Activated CD8-positive, alpha-beta T cell treated with anti-CD3 and anti-CD28 coated beads for 36 hours (primary cell): ENCODE results near the gene TREX2. TPM values are rescaled to one million over a fixed set of nuclear protein-coding genes. Genes with fewer than 3 reads are reported as not detected.

Experiments
- ATAC-seq: fragments of 200-7000 bp; cut with Tn5 transposase; one replicate; pipeline ENCODE4 v1.10.0; 2021; ENCODE audit warnings: mild to moderate bottlenecking, moderate library complexity
- CTCF ChIA-PET: fragments of 350-600 bp; sonication (Branson Sonifier 250); formaldehyde crosslinking; loops from one replicate; lab custom pipeline; 2021; ENCODE audit warnings: antibody characterized with exemption; lab: Charles Lee
- POLR2A ChIA-PET: fragments of 350-600 bp; sonication (Branson Sonifier 250); formaldehyde crosslinking; loops from one replicate; lab custom pipeline; 2021; ENCODE audit warnings: antibody characterized with exemption; lab: Charles Lee
- DNase-seq: peaks from one replicate; pipeline ENCODE4 v3.0.0-alpha.2; 2020
- H3K27ac Mint-ChIP-seq: one replicate; pipeline ENCODE4 v1.8.0; 2021; ENCODE audit warnings: mild to moderate bottlenecking, mixed read lengths
- H3K27me3 Mint-ChIP-seq: one replicate; pipeline ENCODE4 v1.8.0; 2021; ENCODE audit warnings: mixed read lengths
- H3K36me3 Mint-ChIP-seq: one replicate; pipeline ENCODE4 v1.8.0; 2021; ENCODE audit warnings: low read depth, mixed read lengths
- H3K4me1 Mint-ChIP-seq: one replicate; pipeline ENCODE4 v1.8.0; 2021; ENCODE audit warnings: low read depth, mixed read lengths
- H3K4me3 Mint-ChIP-seq: one replicate; pipeline ENCODE4 v1.8.0; 2021; ENCODE audit warnings: mild to moderate bottlenecking, moderate library complexity, mixed read lengths
- H3K9me3 Mint-ChIP-seq: one replicate; pipeline ENCODE4 v1.8.0; 2021; ENCODE audit warnings: mixed read lengths
- intact Hi-C: fragments of 100-400 bp; cut with micrococcal nuclease; formaldehyde crosslinking; loops from one replicate; pipeline ENCODE4 v1.10.0; 2022
- total RNA-seq, 2 experiments: library from RNA; stranded (reverse); gene quantifications; one replicate each; pipeline ENCODE4 v1.2.3, GENCODE V29; 2021
- TF ChIP-seq, protein P1 (sequence below): fragments of 200-600 bp; IDR thresholded peaks from one replicate; pipeline ENCODE4 v1.8.0; 2022; ENCODE audit warnings: antibody characterized with exemption, mild to moderate bottlenecking

The TREX2 gene
- total RNA-seq, 2 experiments from 2014 or later = 0.78 to 1.4 TPM

DNA sequence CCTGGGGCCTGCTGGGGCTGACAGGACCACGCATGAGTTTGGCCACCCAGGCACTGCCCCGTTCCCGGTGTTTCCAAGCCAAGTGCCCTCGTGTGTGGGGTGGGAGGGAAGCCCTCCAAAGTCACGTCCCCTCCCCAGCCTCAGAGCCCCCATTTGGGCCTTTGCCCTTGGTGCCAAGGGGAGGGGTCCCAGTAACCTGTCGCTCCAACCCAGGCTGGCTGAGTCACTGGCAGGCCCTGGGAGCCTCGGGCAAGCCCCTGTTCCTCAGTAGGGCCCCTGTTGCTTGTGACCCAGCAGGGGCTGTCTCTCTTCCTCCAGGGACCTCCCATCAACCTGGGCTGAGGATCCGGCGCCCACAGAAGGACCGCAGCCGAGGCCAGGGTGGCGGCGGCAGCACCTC lies 35.2 kb upstream of the TREX2 start:
- H3K27ac Mint-ChIP-seq = no peak overlapping the region
- DNase-seq (no peak), ATAC-seq (no peak)
- no peak overlapping the region for H3K4me3 Mint-ChIP-seq
- ChIA-PET CTCF (no interaction called here), POLR2A (no interaction called here)
- no peaks in the 10 kb centered on the region for H3K36me3 Mint-ChIP-seq
- no peaks in the 10 kb centered on the region for H3K27me3 Mint-ChIP-seq
- H3K9me3 Mint-ChIP-seq = no peaks in the 10 kb centered on the region
- intact Hi-C loops = no loop called here
- TF ChIP-seq, protein P1, sequence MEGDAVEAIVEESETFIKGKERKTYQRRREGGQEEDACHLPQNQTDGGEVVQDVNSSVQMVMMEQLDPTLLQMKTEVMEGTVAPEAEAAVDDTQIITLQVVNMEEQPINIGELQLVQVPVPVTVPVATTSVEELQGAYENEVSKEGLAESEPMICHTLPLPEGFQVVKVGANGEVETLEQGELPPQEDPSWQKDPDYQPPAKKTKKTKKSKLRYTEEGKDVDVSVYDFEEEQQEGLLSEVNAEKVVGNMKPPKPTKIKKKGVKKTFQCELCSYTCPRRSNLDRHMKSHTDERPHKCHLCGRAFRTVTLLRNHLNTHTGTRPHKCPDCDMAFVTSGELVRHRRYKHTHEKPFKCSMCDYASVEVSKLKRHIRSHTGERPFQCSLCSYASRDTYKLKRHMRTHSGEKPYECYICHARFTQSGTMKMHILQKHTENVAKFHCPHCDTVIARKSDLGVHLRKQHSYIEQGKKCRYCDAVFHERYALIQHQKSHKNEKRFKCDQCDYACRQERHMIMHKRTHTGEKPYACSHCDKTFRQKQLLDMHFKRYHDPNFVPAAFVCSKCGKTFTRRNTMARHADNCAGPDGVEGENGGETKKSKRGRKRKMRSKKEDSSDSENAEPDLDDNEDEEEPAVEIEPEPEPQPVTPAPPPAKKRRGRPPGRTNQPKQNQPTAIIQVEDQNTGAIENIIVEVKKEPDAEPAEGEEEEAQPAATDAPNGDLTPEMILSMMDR = no peak
- H3K4me1 Mint-ChIP-seq = no peaks in the 10 kb centered on the region

- TF ChIP-seq, protein P1 = no peak
- intact Hi-C loops = no loop called here
- Mint-ChIP-seq H3K27ac (no peak overlapping the region), H3K9me3 (no peaks in the 10 kb centered on the region), H3K36me3 (no peaks in the 10 kb centered on the region), H3K4me1 (peaks cover 8% of the 10 kb centered on the region), H3K27me3 (no peaks in the 10 kb centered on the region), H3K4me3 (no peak overlapping the region)
- CTCF ChIA-PET = no interaction called here
- ATAC-seq (no peak), DNase-seq (no peak)
- POLR2A ChIA-PET = no interaction called here
Measured at GRCh38 chrX:153478746-153479145, 32.9 kb upstream of the TREX2 start.

- intact Hi-C loops = no loop called here
- POLR2A ChIA-PET = no interaction called here
- no peaks in the 10 kb centered on the region for H3K9me3 Mint-ChIP-seq
- DNase-seq = no peak
- H3K4me3 Mint-ChIP-seq = no peak overlapping the region
- H3K27me3 Mint-ChIP-seq = no peaks in the 10 kb centered on the region
- H3K27ac Mint-ChIP-seq = no peak overlapping the region
- TF ChIP-seq, protein P1 = no peak
- peaks cover 8% of the 10 kb centered on the region for H3K4me1 Mint-ChIP-seq
- no peak for ATAC-seq
- CTCF ChIA-PET = no interaction called here
- H3K36me3 Mint-ChIP-seq = no peaks in the 10 kb centered on the region
Measured at GRCh38 chrX:153477901-153478300, 32.0 kb upstream of the TREX2 start.

DNA sequence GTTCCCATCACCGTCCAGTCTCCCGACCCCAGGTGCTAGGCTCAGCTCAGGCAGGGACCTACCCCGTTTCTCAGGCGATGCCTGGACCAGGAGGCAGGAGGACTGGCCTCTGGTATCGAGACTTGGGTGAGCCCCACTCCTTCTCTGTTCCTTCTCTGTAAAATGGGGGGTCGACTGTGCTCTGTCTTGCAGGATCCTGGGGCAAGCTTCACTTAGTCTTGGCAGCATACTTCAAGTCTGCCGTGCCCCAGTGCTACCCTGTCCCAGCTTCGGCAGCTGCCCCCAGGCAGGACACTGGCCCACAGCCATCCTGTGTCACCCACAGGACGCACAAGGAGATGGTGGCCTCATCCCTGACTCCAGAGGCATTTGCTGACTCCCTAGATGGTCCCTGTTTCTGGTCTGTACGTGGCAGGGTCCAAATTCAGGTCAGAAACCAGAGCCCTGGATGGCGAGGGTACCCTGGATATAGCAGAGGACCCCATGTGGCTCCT lies 31.6 kb upstream of the TREX2 start:
- Mint-ChIP-seq H3K36me3 (no peaks in the 10 kb centered on the region), H3K27ac (no peak overlapping the region), H3K27me3 (no peaks in the 10 kb centered on the region), H3K4me3 (no peak overlapping the region), H3K9me3 (no peaks in the 10 kb centered on the region), H3K4me1 (peaks cover 8% of the 10 kb centered on the region)
- CTCF ChIA-PET = interaction anchor here (1.0 kb wide), 1 partner anchor 31 kb away, joined by 3 read pairs; no protein-coding TSS in a partner anchor
- TF ChIP-seq, protein P1 = no peak
- POLR2A ChIA-PET = no interaction called here
- DNase-seq = no peak
- ATAC-seq = no peak
- intact Hi-C loops = no loop called here

- POLR2A ChIA-PET = no interaction called here
- no peak for ATAC-seq
- H3K27ac Mint-ChIP-seq = no peak overlapping the region
- intact Hi-C loops = no loop called here
- DNase-seq = no peak
- no peaks in the 10 kb centered on the region for H3K9me3 Mint-ChIP-seq
- CTCF ChIA-PET = interaction anchor here (1.0 to 1.1 kb wide), 2 partner anchors 30 to 32 kb away, joined by 3 read pairs; no protein-coding TSS in a partner anchor
- H3K36me3 Mint-ChIP-seq = no peaks in the 10 kb centered on the region
- no peak overlapping the region for H3K4me3 Mint-ChIP-seq
- TF ChIP-seq, protein P1 = no peak
- peaks cover 8% of the 10 kb centered on the region for H3K4me1 Mint-ChIP-seq
- no peaks in the 10 kb centered on the region for H3K27me3 Mint-ChIP-seq
Measured at GRCh38 chrX:153476666-153477363, 31.0 kb upstream of the TREX2 start.
